HG02943 (cell line): ENCODE measurements around the gene TBX15.

ENCODE experiments used
- ATAC-seq: cut with Tn5 transposase; IDR thresholded peaks from one replicate; pipeline ENCODE4 v1.9.1; 2021; ENCODE audit warnings: mild to moderate bottlenecking, low read depth, moderate library complexity; ENCODE audit not compliant: unreplicated experiment

TBX15 gene

DNA sequence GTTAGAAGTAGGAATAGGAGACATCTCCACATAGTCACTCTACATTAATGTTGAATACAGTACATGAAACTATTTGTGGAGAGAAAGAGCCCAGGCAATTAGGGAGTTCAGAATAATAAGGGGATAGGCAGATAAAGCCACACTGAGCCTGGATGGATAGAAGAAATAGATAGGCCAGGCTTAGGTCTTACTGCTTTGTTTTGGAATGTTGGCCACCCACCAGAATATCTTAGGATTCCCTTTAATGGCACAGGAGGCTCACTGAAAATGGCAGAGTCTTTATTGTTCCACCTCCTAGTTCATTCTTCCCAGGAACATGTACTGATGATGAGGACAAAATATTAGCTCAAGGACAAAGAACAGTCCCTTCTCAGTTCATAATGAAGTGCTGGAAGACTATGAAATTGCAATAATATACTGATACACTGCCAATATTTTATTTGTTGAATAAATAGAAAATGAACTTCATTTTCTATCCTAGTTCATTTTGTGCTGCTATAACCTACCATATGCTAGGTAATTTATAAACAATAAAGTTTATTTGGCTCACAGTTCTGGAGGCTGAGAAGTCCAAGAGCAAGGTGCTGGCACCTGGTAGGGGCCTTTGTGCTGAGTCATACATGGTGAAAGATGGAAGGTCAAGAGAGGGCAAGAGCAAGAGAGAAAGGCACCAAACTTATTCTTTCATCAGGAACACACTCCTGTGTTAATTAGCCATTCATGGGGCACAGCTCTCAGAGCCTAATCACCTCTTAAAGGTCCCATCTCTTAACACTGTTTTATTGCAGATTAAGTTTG, 87.3 kb downstream of the TBX15 start:
- ATAC-seq: no peak

DNA sequence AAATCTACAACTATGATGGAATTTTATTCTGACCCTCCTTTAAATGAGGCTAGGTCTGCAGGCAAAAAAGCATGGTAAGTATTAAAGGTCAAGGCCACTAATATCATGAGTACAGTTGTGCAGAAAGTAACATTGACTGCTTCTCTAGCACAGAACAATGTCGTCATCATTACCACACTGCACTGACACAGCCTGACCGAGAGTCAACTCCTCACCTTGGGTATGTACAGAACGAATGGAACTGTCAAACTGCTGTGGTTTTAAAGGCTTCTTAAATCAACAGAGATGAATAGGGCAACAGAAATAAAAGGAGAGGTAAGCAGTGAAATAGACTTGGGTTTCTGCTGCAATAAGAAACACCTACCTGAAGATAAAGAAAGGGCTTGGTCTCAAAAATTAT, 88.8 kb downstream of the TBX15 start:
- no peak for ATAC-seq

DNA sequence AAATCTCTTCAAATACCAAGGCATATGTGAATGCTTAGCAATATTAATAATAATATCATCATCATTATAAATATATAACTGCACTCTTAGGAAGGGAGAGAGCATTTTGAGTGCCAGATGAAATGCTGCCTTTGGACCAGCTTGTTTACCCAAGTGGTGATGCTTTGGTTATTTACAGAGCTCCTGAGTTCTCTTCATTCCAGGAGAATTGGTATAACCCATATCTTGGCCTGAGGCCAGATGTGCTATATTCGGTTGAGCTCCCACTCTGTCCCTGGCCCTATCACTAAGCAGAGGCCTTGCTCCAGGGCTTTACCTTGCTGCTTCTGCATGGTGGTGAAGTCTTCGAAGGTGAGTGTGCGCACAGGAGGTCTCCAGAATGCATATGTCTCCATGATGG, 89.4 kb downstream of the TBX15 start:
- ATAC-seq: no peak

DNA sequence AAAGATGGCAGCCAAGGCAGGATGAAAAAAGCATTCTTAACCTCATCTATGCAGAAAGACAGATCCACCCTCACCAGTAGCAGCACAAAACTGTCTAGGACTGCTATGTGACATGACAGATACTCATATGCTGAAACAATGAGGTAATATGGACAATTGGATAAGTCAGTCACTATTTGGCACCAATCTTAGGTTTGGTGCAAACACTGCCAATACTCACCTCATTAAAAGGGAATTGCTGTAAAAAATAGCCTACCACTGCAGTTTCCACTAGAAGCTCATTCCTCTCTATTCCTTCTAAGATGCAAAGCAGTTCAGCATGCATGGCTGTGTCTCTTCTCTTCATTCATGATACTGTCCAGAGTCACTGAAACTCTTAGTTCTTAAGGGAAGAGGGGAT, 91.7 kb downstream of the TBX15 start:
- no peak for ATAC-seq

DNA sequence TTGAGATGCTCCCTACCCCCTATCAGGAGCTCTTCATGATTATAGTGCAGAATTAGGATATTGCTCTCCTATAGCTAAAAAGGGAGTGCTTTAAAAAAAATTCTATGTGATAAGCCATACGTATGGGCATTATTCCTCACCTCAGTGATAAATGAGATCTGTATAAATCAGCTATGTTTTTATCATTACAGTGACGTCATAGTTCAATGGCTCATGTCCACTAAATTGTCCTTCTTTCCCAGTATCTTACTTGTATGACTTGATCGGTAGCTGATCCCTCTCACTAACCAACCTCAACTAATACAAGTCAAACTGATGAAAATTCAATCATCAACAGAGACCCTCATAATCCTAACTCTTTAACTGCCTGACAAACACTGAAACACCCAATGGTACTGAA, 93.3 kb downstream of the TBX15 start:
- no peak for ATAC-seq

DNA sequence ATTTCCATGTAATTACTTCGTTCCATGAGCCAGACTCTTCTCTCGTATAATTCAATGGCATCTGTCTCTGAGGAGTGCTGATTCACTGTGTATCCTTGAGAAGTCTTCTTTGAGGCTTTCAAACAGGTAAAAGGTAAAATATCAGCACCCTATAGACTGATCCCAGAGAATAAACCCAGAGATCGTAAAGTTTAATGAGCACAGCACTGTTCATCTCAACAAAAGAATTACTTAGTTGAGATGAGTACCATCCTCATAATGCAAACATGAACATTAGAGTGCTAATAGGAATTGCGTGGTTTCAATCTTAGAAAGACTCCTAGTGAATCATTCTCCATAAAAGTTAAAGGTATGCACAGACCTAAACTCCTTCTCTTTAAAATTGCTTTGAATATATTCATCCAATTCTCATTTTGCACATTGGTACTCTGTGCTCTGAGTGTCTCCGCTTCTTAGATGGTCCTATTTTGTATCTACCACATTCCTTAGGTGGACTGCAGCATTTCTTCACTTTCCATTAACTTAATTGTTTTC, 97.2 kb downstream of the TBX15 start:
- ATAC-seq: no peak

DNA sequence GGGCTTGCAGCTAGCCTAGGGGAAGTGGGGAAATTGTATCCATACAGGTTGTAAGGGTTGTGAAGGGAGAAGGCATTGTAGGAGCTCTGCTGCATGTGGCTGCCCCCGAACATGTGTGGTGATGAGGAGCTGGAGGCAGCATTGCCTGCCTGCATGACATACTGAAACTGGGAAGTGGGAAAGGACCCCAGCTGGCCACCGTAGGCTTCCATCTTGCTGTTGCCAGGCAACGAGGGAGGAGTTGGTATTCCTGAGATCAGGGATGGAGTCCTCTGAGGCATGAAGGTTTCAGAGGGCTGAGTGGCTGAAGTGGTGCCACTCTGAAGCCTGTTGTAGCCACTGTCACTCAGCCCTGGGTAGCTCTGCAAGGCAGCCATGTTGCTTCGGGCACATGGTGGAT, 103.2 kb downstream of the TBX15 start:
- no peak for ATAC-seq

DNA sequence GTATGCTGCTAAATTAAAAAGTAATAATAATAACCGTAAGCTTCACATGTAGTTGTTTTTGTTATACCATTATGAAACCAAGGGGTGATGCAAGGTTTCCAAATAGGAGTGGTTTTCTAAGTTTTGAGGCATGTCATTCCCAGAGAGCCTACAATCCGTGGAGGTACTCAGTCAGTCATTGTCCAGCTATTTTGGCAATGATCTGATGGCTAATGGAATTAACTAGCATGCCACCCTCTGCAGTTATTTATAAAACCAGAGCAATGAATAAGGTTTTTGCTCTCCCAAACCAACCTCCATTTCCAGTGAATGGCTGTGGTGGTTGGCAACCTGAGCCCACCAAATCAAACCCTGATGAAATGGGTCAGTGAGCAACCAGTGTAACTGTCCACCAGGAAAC, 106.4 kb downstream of the TBX15 start:
- ATAC-seq: no peak

DNA sequence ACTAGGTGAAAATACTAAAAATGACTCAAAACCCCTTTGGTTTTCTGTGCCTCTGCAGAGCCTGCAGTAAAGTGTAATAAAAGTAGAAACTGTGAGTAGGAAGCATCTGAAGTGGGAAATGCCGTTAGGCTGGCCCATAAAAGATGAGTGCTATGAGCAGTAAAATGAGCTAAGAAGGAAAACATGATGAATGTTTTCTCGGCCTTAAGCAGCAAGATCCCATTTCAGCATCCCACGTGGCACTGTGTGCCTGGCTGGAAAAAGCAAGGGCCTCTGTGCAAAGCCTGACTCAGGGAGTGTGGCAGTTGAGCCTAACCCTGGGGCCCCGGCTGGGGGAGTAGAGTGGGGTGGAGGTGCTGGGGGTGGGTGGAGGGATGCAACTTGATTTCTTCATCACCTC, 109.5 kb downstream of the TBX15 start:
- ATAC-seq: no peak

DNA sequence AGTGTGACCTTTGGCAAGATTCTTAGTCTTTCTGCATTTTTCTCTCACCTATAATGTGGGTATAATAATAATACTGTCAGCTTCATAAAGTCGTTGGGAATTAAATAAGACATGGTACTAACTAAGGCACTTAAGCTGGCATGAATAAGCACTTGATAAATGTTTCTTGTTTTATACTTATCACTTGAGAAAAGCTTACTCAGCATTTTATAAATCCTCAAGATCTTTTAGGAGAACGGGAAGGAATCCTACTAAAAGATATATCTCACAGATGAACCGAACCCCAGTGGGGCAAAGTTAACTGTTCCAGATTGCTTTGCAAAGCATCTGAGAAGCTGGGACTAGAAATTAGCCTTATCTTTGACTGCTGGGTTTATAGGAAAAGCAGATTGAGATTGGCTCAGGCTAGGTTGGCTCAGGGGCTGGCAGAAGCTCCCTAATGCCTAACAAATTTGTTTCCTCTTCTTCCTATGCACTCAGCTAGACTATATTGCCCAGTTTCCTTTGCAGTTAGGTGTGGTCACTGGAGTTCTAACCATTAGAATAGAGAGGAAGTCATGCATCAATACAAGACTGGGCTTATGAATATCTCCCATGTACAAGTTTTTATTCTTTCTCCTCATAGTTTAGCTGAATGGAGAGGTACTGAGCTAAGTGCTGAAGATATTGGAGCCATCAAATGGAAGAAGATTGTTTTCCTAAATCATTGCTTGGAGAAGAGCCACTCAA, 110.3 kb downstream of the TBX15 start:
- ATAC-seq: no peak

DNA sequence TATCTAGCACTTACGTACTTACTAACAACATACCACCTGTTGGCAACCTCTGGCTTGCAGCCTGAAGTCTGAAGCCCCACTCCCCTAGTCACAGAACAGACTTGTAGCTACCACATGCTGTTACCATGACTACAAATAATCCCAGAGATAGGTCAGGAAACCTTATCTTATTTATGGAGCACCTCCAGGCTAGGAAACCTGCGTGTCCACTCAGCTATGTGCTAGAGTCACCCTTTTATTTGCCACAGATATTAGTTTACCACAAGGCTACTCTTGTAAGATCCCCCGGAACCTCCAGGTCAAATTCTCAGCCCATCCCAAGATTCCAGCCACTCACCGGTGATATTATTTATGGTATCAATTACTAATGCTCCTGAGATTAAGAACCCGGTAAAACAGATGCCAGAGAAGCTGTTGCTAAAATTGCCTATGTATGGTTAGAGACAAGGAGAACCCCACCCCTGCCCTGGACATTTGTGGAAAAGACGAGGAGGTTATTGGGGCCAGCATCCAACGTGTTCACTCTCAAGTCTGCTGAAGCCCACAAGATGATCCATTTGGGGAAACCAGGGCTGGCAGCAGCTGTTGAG, 116.5 kb downstream of the TBX15 start:
- no peak for ATAC-seq

DNA sequence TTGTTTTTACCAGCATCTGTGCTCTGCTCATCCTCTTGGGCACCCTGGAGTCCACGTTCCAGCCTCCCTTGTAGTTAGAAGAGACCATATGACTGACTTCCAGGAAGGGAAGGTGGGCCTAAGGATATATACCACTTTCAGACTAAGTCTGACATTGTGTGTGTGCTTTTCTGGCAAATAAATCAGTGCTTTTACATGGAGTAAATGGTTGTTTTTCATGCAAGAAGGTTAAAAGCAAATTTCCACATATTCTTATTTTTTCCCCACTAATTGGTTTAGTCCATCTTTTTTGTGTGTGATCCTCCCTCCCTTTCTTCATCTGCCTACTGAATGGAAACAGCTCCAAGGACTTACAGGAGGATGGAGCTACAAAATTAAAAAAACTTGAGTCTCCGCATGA, 119.8 kb downstream of the TBX15 start:
- no peak for ATAC-seq

DNA sequence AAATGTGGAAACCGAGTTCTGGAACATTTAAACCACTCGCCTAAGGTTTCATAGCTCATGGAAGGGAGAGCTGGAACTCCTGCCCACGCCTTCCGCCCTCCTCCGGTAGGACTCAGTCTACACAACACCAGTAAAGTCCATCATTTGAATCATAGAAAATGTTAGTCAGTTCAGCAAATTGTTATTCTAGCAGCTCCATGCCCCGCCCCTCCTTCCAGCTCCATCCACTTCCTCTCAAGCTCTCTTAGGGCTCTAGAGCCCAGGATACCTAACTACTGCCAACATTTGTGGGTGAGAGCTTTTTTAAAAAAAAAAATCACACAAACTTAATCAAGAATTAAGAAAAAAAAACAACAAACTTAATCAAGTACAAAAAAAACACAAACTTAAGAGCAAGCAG, 121.8 kb downstream of the TBX15 start:
- ATAC-seq: no peak

DNA sequence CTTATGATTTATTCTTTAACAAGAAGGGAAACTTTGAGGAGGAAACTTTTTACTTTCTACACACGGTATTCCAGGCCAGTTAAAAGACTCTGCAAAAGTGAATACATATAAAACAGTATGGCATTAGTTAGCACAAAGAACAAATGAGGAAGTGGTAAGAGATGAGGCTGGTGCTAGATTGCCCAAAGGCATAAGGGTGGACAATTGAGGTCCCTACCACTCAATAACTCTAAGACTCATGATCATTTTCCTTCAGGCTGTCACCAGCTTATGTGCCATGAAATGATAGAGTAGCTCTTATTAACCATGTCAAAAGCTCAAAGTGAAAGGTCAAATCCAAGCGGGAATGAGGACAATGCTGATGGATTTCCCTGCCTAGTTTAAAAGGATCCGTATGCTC, 124.5 kb downstream of the TBX15 start:
- no peak for ATAC-seq

DNA sequence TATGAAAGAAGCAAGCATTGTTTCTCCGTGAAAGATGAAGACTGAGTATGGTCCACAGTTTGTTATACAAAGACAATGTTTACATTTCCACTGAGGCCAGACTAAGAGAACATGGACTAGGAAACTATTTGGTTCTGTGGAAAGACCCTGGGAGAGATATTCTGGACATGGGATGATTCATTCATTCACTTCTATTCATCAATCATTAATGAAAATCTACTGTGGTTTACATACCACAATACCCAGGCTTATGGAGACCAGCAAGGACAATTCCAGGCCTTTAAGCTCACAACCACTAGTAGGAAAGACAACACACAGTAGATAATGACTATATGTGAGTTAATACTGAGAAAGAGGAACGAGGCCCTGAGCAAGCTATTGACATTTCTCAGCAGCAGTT, 125.4 kb downstream of the TBX15 start:
- no peak for ATAC-seq

DNA sequence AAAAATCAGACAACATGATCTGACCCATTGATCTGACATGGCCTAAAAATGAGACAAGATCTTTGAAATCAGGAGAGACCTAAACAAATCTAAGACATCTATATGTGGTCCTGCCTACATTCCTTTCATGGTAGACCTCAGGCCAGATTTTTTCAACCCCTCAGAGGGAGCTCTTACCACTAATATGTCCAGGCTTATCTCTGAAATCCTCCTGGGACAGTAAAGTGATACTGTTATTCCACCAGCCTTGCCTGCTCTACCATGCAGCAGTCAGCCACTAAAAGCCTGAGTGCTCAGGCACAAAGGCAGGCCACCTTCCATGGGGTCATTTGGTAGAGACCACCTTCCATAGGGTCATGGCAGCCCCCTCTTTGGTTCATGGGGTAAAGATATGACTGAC, 126.9 kb downstream of the TBX15 start:
- no peak for ATAC-seq

DNA sequence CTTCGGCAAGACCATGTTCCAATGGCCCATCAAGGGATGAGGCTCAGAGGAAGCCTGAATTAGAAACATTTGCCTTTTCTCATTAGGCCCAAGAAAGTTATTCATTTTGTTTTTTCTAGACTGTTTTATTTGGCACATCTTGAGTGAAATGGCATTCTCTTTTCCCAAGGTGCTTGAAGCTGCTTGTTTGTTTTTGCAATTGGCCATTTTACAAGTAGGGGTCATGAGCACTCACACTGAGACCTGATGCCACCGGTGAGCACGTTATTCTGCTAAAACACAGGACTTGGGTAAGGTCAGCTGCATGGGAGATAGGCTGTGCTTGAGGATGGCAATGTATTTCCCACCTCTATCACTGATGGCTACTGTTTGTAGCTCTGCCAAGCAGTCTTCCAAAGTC, 128.1 kb downstream of the TBX15 start:
- no peak for ATAC-seq

DNA sequence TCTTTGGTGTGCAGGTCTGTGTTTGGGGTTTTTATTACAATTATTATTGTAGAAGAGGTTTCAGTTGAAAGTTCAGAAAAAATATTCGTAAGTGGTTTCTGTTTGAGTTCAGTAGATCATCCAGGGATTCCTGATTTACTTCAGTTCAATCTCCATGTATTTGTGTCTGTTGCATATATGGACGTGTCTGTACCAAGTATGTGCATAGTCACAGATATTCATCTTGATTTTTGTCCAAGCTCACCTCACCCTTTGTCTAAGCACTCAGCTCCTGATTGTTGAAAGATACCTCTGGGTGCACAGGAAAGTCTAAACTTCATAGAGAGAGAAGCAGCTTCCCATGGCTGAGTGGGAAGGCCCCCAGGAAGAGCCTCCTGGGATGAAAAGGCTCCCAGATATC, 141.7 kb downstream of the TBX15 start:
- ATAC-seq: no peak

DNA sequence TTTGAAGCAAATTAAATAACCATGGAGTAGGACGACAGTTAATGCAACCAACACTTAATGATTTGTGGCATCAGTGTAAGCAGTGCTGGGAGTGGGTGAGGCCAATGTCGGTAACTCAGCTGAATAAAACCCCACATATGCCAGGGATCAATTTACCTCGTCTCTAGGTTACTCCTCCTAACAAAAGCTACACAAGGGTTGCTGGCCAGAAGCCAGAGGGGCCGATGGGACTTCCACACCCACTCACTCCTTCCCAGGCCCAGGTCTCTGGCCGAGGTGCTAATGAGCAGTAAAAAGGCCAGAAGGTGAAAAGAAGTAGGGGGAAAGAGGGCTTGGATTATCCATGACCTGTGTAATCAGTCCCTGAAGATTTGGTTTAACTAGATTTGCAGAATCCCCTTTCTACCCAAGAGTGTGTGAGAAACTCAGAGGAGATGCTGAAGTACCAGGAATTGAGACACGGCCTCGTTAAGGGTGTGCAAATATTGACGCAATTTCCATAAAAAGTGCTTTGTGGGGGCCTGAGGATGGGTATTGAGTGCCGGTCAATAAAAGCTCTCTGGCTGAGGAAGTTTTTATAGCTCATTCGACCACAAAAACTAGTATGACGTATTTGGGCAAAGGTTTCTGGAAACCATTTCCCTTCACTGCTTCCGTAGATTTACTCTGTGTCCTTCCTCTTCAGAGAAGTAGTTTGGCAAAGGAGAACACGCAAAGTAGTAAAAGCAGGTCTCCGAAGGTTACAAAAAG, 145.5 kb downstream of the TBX15 start:
- ATAC-seq: no peak

DNA sequence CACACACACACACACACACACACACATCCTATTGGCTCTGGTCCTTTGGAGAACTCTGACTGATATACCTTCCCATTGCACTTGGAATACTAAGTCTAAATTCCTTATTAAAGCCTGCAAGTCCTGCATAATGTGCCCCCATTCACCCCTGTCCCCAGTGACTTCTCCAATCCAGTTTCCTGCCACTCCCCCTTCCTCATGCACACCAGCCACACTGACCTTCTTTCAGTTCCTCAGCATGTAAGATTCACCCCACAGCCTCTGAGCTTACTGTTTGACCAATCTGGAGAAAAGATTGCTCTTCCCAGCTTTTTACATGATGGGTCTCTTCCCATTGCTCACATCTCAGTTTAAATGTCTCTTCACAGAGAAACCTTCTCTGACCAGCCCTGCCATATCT, 146.6 kb downstream of the TBX15 start:
- ATAC-seq: no peak
